CD4-positive, alpha-beta T cell (primary cell): ENCODE results near the gene CCDC27. TPM values are rescaled to one million over a fixed set of nuclear protein-coding genes. Genes with fewer than 3 reads are reported as not detected.

ENCODE experiments used
- ATAC-seq: fragments of 200-7000 bp; cut with Tn5 transposase; one replicate; pipeline ENCODE4 v1.10.0; 2022; ENCODE audit warnings: mild to moderate bottlenecking; ENCODE audit not compliant: poor library complexity
- CTCF ChIA-PET: fragments of 350-600 bp; sonication (Branson Sonifier 250); formaldehyde crosslinking; loops from one replicate; lab custom pipeline; 2021; ENCODE audit warnings: antibody characterized with exemption, inconsistent platforms; lab: Charles Lee
- POLR2A ChIA-PET: fragments of 350-600 bp; sonication (Branson Sonifier 250); formaldehyde crosslinking; loops from one replicate; lab custom pipeline; 2021; ENCODE audit warnings: antibody characterized with exemption, inconsistent platforms; lab: Charles Lee
- DNase-seq, 14 experiments: peaks; one replicate each; pipeline ENCODE4 v3.0.0-alpha.2; 2013 to 2020; ENCODE audit warnings: mixed read lengths in 2 of 14
- H3K27ac ChIP-seq, 2 donors: one replicate each; pipeline versions ENCODE4 v1.5.1 to v1.7.0; 2013; ENCODE audit warnings: low read length in 2 of 2, low read depth in 1 of 2, mild to moderate bottlenecking in 1 of 2
- H3K27me3 ChIP-seq, 2 experiments: 1 replicate in 1 of 2; 2 replicates in 1 of 2; pipeline versions ENCODE4 v1.6.1 to v1.7.0; 2013; ENCODE audit warnings: low read length in 2 of 2, control low read depth in 1 of 2, mild to moderate bottlenecking in 1 of 2, moderate library complexity in 1 of 2; ENCODE audit not compliant: insufficient read depth in 2 of 2, control insufficient read depth in 1 of 2
- H3K36me3 ChIP-seq: one replicate; pipeline ENCODE4 v1.6.1; 2013; ENCODE audit warnings: low read length, control low read depth; ENCODE audit not compliant: insufficient read depth
- H3K4me1 ChIP-seq: one replicate; pipeline ENCODE4 v1.6.1; 2013; ENCODE audit warnings: low read length, control low read depth; ENCODE audit not compliant: insufficient read depth
- H3K4me3 ChIP-seq: one replicate; pipeline ENCODE4 v1.5.1; 2013; ENCODE audit warnings: mild to moderate bottlenecking, low read length, moderate library complexity
- H3K9me3 ChIP-seq, 2 experiments: 1 replicate in 1 of 2; 2 replicates in 1 of 2; pipeline versions ENCODE4 v1.6.1 to v1.7.0; 2013; ENCODE audit warnings: low read length in 2 of 2, mild to moderate bottlenecking in 2 of 2, control low read depth in 1 of 2, moderate library complexity in 1 of 2; ENCODE audit not compliant: control insufficient read depth in 1 of 2, insufficient read depth in 1 of 2
- H3K27ac Mint-ChIP-seq: one replicate; pipeline ENCODE4 v1.8.0; 2020; ENCODE audit warnings: mixed read lengths
- H3K27me3 Mint-ChIP-seq: one replicate; pipeline ENCODE4 v1.8.0; 2021; ENCODE audit warnings: mixed read lengths
- H3K36me3 Mint-ChIP-seq: one replicate; pipeline ENCODE4 v1.8.0; 2021; ENCODE audit warnings: low read depth, mixed read lengths
- H3K4me1 Mint-ChIP-seq: one replicate; pipeline ENCODE4 v1.8.0; 2021; ENCODE audit warnings: low read depth, mixed read lengths
- H3K4me3 Mint-ChIP-seq: one replicate; pipeline ENCODE4 v1.8.0; 2020; ENCODE audit warnings: mild to moderate bottlenecking, mixed read lengths
- H3K9me3 Mint-ChIP-seq: one replicate; pipeline ENCODE4 v1.8.0; 2020; ENCODE audit warnings: mixed read lengths
- CTCF ChIP-seq: fragments of 200-600 bp; IDR thresholded peaks from one replicate; pipeline ENCODE4 v1.8.0; 2022; ENCODE audit warnings: antibody characterized with exemption, mild to moderate bottlenecking
- intact Hi-C, 2 experiments: fragments of 100-400 bp; cut with DNase I in 1 of 2; cut with micrococcal nuclease in 1 of 2; formaldehyde crosslinking; loops; one replicate each; pipeline versions ENCODE4 v1.15.1 to v1.9.0; 2023 to 2025; cut with DNase I, micrococcal nuclease
- total RNA-seq, 174 experiments: library from RNA in 2 of 174; stranded (reverse) in 2 of 174; gene quantifications; one replicate each; pipeline ENCODE4 v1.2.3 and lab custom pipeline; 2021 to 2026

Gene CCDC27
- total RNA-seq, 2 experiments from 2014 or later: not detected

- H3K9me3 Mint-ChIP-seq: no peaks in the 10 kb centered on the region
- ChIA-PET CTCF (no interaction called here), POLR2A (no interaction called here)
- Histone ChIP-seq H3K36me3 (peaks cover 46% of the 10 kb centered on the region), H3K27me3 (no peaks in the 10 kb centered on the region), H3K4me1 (no peaks in the 10 kb centered on the region), H3K4me3 (no peak overlapping the region), H3K9me3 (peaks cover 0 to 5% of the 10 kb centered on the region in 2 experiments), H3K27ac (no peak overlapping the region)
- intact Hi-C loops: no loop called here
- H3K4me3 Mint-ChIP-seq: no peak overlapping the region
- H3K27me3 Mint-ChIP-seq: no peaks in the 10 kb centered on the region
- no peaks in the 10 kb centered on the region for H3K4me1 Mint-ChIP-seq
- no peak for ATAC-seq
- no peak overlapping the region for H3K27ac Mint-ChIP-seq
- H3K36me3 Mint-ChIP-seq: peaks cover 42% of the 10 kb centered on the region
- DNase-seq: no peak
- no peak for TF ChIP-seq CTCF
These were observed 65.0 kb downstream of the CCDC27 start for GRCh38 chr1:3817138-3817740.

GRCh38 chr1:3817821-3818597, 65.8 kb downstream of the CCDC27 start:
- intact Hi-C loops: no loop called here
- Mint-ChIP-seq H3K4me3 (no peak overlapping the region), H3K9me3 (no peaks in the 10 kb centered on the region), H3K4me1 (no peaks in the 10 kb centered on the region), H3K27ac (no peak overlapping the region), H3K36me3 (peaks cover 50% of the 10 kb centered on the region), H3K27me3 (no peaks in the 10 kb centered on the region)
- POLR2A ChIA-PET: no interaction called here
- H3K27me3 ChIP-seq: no peaks in the 10 kb centered on the region
- DNase-seq (peak in 1 of 14 experiments; percentile 12), ATAC-seq (no peak)
- CTCF ChIA-PET: no interaction called here
- no peak for TF ChIP-seq CTCF
- H3K27ac ChIP-seq: no peak overlapping the region
- H3K36me3 ChIP-seq: peaks cover 53% of the 10 kb centered on the region
- no peak overlapping the region for H3K4me3 ChIP-seq
- peaks cover 0 to 5% of the 10 kb centered on the region in 2 experiments for H3K9me3 ChIP-seq
- no peaks in the 10 kb centered on the region for H3K4me1 ChIP-seq

GRCh38 chr1:3819771-3820200, 67.5 kb downstream of the CCDC27 start:
- DNase-seq: peak in 1 of 14 experiments; percentile 8
- no peak overlapping the region for H3K27ac ChIP-seq
- peaks cover 53% of the 10 kb centered on the region for H3K36me3 ChIP-seq
- Mint-ChIP-seq H3K36me3 (peaks cover 65% of the 10 kb centered on the region), H3K9me3 (no peaks in the 10 kb centered on the region), H3K4me1 (no peaks in the 10 kb centered on the region), H3K4me3 (no peak overlapping the region), H3K27me3 (no peaks in the 10 kb centered on the region), H3K27ac (no peak overlapping the region)
- no peaks in the 10 kb centered on the region for H3K4me1 ChIP-seq
- peaks cover 0 to 5% of the 10 kb centered on the region in 2 experiments for H3K9me3 ChIP-seq
- no peak for ATAC-seq
- no peak overlapping the region for H3K4me3 ChIP-seq
- ChIA-PET POLR2A (no interaction called here), CTCF (no interaction called here)
- intact Hi-C loops: no loop called here
- TF ChIP-seq CTCF: no peak
- no peaks in the 10 kb centered on the region for H3K27me3 ChIP-seq
